Measurements from ENCODE around the gene ARL13A.
"Not testable (repeated sequence)": the region's sequence is repeated elsewhere in the genome, so short reads cannot be mapped to it uniquely, and the experiment has no call there.

ARL13A gene

GRCh38 chrX:100994352-100995281 is 25.1 kb downstream of the ARL13A start:
- no peak for DNase-seq

- DNase-seq = no peak
Measured at GRCh38 chrX:100995469-100995868, 26.0 kb downstream of the ARL13A start.

- no peak for DNase-seq
Measured at GRCh38 chrX:100999451-100999850, 29.9 kb downstream of the ARL13A start.

- DNase-seq = no peak
Measured at GRCh38 chrX:101009090-101009489, 39.6 kb downstream of the ARL13A start.

- not testable (repeated sequence) for DNase-seq
Measured at GRCh38 chrX:101012031-101012430, 42.5 kb downstream of the ARL13A start.

GRCh38 chrX:101022020-101022419 is 52.5 kb downstream of the ARL13A start:
- DNase-seq = no peak

- DNase-seq = no peak
Measured at GRCh38 chrX:101025126-101025525, 55.6 kb downstream of the ARL13A start.

GRCh38 chrX:101028562-101028961 is 59.1 kb downstream of the ARL13A start:
- DNase-seq = no peak

- no peak for DNase-seq
Measured at GRCh38 chrX:101029665-101030064, 60.2 kb downstream of the ARL13A start.

GRCh38 chrX:101037231-101037630 is 67.7 kb downstream of the ARL13A start:
- no peak for DNase-seq

GRCh38 chrX:101040197-101040596 is 70.7 kb downstream of the ARL13A start:
- no peak for DNase-seq

Measured in NCI-H2107 (cell line).